ENCODE data around the gene HDAC4.
"Not testable (repeated sequence)": the region's sequence is repeated elsewhere in the genome, so short reads cannot be mapped to it uniquely, and the experiment has no call there.

DNA sequence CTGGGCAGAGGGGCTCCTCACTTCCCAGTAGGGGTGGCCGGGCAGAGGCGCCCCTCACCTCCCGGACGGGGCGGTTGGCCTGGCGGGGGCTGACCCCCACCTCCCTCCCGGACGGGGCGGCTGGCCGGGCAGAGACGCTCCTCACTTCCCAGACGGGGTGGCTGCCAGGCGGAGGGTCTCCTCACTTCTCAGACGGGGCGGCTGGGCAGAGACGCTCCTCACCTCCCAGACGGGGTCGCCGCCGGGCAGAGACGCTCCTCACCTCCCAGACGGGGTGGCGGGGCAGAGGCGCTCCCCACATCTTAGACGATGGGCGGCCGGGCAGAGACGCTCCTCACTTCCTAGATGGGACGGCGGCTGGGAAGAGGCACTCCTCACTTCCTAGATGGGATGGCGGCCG, 48.6 kb upstream of the HDAC4 start:
- not testable (repeated sequence) for TF ChIP-seq SUZ12 (IDR thresholded peaks at IDR 0.05; ENCODE audit: extremely low read depth, insufficient read depth, insufficient read length); ZNF274 (IDR thresholded peaks at IDR 0.05; ENCODE audit: low read depth, low read length)
